ENCODE results near the gene CEP72.

CEP72 gene

GRCh38 chr5:664994-665360 lies 52.8 kb downstream of the CEP72 start:
- DNase-seq (ENCODE audit: low spot score) = no peak
- H3K36me3 Mint-ChIP-seq (ENCODE audit: low read depth) = peaks cover 19% of the 10 kb centered on the region
- H3K4me3 Mint-ChIP-seq = no peak overlapping the region
- no peaks in the 10 kb centered on the region for H3K27me3 Mint-ChIP-seq (ENCODE audit: low read depth)
- H3K4me1 Mint-ChIP-seq (ENCODE audit: low read depth) = peaks cover 2% of the 10 kb centered on the region
- H3K27ac Mint-ChIP-seq = no peak overlapping the region
- H3K9me3 Mint-ChIP-seq = no peaks in the 10 kb centered on the region

DNA sequence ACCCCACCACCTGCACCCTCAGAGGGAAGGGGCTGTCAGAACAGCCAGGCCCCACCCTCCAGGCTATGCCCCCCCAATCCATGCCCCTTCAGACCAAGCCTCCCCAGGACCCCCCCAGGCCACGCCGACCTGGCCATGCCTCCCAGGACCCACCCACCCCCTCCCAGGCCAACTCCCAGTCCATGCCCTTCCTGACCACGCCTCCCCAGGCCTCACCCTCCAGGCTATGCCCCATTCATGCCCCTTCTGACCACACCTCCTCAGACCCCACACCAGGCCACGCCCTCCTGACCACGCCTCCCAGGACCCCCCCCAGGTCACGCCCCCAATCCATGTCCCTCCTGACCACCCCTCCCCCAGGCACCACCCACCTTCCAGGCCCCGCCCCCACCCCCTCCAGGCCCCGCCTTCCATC lies 53.4 kb downstream of the CEP72 start:
- Mint-ChIP-seq H3K27ac (no peak overlapping the region), H3K4me3 (no peak overlapping the region), H3K9me3 (no peaks in the 10 kb centered on the region), H3K27me3 (ENCODE audit: low read depth) (no peaks in the 10 kb centered on the region), H3K4me1 (ENCODE audit: low read depth) (no peaks in the 10 kb centered on the region), H3K36me3 (ENCODE audit: low read depth) (peaks cover 14% of the 10 kb centered on the region)
- no peak for DNase-seq (ENCODE audit: low spot score)

DNA sequence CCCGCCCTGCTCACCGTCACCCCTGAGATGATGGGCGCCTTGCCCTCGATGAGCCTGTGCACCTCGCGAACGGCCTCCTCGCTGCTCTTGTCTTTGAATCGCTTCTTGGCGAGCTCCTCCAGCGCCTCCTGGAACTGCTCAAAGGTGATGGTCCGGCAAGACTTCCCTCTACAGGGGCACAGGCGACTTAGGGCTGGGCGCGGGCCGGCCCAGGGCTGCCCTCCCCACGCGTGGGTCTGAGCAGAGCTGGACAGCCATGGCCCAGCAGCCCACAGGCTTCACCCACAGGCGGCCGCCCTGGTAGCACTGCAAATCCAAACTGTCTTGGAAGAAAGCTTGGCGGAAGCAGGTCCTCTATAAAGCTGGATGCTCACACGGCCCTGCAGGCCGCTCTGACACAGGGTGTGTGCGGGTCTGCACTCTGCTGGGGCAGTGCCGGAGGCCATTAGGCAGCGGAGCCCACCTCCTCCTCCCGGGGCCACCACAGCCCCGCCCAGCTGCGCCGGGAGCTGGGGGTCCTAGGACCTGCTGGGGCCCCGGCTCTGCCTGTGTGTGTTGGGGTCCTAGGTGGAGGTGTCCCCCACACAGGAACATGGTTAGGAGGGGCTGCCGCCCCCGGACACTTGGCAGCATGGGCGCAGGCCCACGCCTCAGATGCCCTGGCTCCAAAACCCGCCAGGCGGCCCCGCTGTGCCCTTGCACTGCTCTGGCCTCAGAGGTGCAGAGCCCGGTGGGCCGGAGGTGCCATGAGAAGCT lies 54.0 kb downstream of the CEP72 start:
- no peak overlapping the region for H3K27ac Mint-ChIP-seq

GRCh38 chr5:666816-667498 lies 54.8 kb downstream of the CEP72 start:
- H3K27ac Mint-ChIP-seq = no peak overlapping the region
- peaks cover 8% of the 10 kb centered on the region for H3K36me3 Mint-ChIP-seq (ENCODE audit: low read depth)

More for the DNA sequence above, 54.0 kb downstream of the CEP72 start:
- no peaks in the 10 kb centered on the region for H3K4me1 Mint-ChIP-seq (ENCODE audit: low read depth)
- no peaks in the 10 kb centered on the region for H3K27me3 Mint-ChIP-seq (ENCODE audit: low read depth)
- DNase-seq (ENCODE audit: low spot score) = no peak
- no peaks in the 10 kb centered on the region for H3K9me3 Mint-ChIP-seq
- peaks cover 11% of the 10 kb centered on the region for H3K36me3 Mint-ChIP-seq (ENCODE audit: low read depth)
- no peak overlapping the region for H3K4me3 Mint-ChIP-seq

DNA sequence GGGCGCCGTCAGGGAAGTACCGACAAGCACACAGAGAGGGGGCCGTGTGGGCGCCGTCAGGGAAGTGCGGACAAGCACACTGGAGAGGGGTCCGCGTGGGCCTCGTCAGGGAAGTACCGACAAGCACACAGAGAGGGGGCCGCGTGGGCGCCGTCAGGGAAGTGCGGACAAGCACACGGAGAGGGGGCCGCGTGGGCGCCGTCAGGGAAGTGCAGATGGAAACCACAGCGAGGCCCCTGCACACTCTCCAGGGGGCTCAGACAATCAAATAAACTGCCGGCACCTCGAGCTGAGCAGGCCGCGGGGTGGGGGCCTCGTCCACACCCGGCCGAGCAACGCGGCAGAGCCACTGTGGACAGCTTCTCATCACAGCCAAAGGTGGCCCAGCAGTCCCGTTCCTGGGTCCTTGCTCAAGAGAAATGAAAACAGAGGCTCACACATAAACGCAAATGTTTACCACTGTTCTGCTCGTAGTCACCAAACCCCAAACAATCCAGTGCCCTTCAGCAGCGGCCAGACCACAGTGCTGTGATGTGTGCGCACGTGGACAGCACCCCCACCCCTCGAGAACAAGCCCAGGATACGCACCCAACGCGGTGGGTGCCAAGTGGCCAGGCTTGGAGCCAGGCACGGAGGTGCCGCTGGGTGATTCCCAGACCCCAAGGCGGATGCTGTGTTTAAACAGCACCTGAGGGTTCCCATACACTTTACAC lies 56.3 kb downstream of the CEP72 start:
- Mint-ChIP-seq H3K9me3 (no peaks in the 10 kb centered on the region), H3K27me3 (ENCODE audit: low read depth) (no peaks in the 10 kb centered on the region), H3K4me1 (ENCODE audit: low read depth) (peaks cover 2% of the 10 kb centered on the region), H3K4me3 (no peak overlapping the region), H3K36me3 (ENCODE audit: low read depth) (peaks cover 8% of the 10 kb centered on the region), H3K27ac (no peak overlapping the region)
- DNase-seq (ENCODE audit: low spot score) = no peak

More at GRCh38 chr5:666816-667498, 54.8 kb downstream of the CEP72 start:
- Mint-ChIP-seq H3K27me3 (ENCODE audit: low read depth) (no peaks in the 10 kb centered on the region), H3K4me1 (ENCODE audit: low read depth) (no peaks in the 10 kb centered on the region), H3K9me3 (no peaks in the 10 kb centered on the region), H3K4me3 (no peak overlapping the region)
- no peak for DNase-seq (ENCODE audit: low spot score)

DNA sequence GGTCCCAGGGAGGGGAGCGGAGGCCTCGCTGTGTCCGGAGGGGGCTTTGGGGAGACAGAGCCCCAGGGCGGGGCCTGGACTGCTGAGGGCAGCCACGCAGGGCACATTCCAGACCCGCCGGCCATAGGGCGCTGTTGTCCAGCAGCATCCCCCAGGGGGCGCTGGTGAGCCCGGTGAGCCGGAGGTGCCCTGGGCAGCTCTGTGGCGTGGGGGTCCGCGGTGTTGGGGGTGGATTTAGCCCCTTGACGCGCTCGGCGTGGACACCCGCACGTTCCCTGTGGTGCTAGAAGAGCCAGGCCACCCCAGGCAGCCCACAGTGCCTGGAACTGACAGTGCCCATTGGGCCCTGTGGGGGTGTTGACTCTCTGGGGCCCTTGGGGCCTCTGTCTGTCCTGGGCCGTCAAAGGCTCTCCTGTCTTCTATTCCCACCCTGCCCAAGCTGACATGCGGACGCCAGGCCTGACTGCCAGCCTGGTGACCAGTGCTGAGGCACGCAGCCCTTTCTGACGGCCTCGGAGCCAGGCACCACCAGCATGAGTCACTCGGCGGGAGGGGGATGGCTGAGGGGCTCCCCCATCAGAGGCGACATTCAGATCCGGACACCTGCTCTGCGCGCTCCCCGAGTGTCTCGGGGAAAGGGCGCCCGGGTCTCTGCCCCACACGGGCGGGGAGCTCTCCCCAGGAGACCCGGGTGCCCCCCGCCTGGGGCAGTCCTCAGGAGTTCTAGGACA lies 57.1 kb downstream of the CEP72 start:
- H3K4me1 Mint-ChIP-seq (ENCODE audit: low read depth) = peaks cover 2% of the 10 kb centered on the region
- H3K4me3 Mint-ChIP-seq = no peak overlapping the region
- peak; percentile 36 for DNase-seq (ENCODE audit: low spot score)

GRCh38 chr5:669842-670395 lies 57.8 kb downstream of the CEP72 start:
- no peak for DNase-seq (ENCODE audit: low spot score)
- H3K27me3 Mint-ChIP-seq (ENCODE audit: low read depth) = no peaks in the 10 kb centered on the region
- H3K4me3 Mint-ChIP-seq = no peak overlapping the region
- H3K36me3 Mint-ChIP-seq (ENCODE audit: low read depth) = peaks cover 8% of the 10 kb centered on the region
- peaks cover 2% of the 10 kb centered on the region for H3K4me1 Mint-ChIP-seq (ENCODE audit: low read depth)
- no peaks in the 10 kb centered on the region for H3K9me3 Mint-ChIP-seq
- H3K27ac Mint-ChIP-seq = no peak overlapping the region

More for the DNA sequence above, 57.1 kb downstream of the CEP72 start:
- Mint-ChIP-seq H3K27ac (no peak overlapping the region), H3K36me3 (ENCODE audit: low read depth) (peaks cover 8% of the 10 kb centered on the region), H3K9me3 (no peaks in the 10 kb centered on the region), H3K27me3 (ENCODE audit: low read depth) (no peaks in the 10 kb centered on the region)

- peaks cover 8% of the 10 kb centered on the region for H3K36me3 Mint-ChIP-seq (ENCODE audit: low read depth)
- H3K27ac Mint-ChIP-seq = no peak overlapping the region
- DNase-seq (ENCODE audit: low spot score) = no peak
- H3K9me3 Mint-ChIP-seq = no peaks in the 10 kb centered on the region
- H3K4me1 Mint-ChIP-seq (ENCODE audit: low read depth) = peaks cover 2% of the 10 kb centered on the region
- H3K4me3 Mint-ChIP-seq = no peak overlapping the region
- H3K27me3 Mint-ChIP-seq (ENCODE audit: low read depth) = no peaks in the 10 kb centered on the region
Measured at GRCh38 chr5:670396-671270, 58.5 kb downstream of the CEP72 start.

DNA sequence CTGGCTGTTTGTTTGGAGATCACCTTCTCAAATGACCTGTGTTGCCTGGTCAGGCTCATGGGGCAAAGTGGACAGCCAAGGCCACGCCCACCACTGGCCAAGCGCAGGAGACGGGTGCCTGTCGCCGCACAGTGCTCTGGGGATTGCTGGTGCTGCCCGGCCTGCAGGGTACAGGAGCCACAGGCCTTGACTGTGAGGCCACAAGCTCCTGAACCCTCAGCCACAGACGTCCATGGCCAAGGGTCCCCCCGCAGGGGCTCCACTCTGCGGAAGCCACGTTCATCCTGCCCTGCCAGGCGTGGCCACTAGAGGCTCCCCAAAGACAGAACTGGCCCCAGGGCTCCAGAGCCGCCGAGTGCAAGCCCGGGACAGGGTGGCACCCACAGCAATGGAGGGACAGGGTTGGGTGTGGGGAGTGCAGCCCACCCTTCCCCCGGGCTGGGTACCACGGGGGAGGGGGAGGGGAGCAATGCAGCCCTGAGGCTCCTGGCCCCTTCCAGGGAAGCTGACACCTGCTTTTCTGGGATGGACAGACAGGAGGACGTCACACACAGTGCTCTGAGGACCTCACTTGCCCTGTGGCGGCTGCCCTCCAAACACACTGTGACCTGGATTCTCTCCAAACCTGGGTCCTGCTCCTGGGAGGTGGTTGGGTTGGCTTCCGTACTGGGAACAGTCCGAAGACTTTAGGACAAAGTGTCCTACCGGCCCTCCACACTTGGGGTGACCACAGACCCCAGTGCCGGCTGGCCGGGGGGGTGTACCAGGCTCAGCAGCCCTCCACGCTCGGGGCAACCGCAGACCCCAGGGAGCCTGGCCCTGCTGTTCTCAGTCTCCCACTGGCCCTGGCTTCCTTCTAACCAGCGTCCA lies 59.6 kb downstream of the CEP72 start:
- DNase-seq (ENCODE audit: low spot score) = peak; percentile 39
- H3K9me3 Mint-ChIP-seq = no peaks in the 10 kb centered on the region
- H3K27me3 Mint-ChIP-seq (ENCODE audit: low read depth) = no peaks in the 10 kb centered on the region
- H3K4me3 Mint-ChIP-seq = no peak overlapping the region
- H3K4me1 Mint-ChIP-seq (ENCODE audit: low read depth) = peaks cover 2% of the 10 kb centered on the region
- peaks cover 8% of the 10 kb centered on the region for H3K36me3 Mint-ChIP-seq (ENCODE audit: low read depth)
- H3K27ac Mint-ChIP-seq = no peak overlapping the region

DNA sequence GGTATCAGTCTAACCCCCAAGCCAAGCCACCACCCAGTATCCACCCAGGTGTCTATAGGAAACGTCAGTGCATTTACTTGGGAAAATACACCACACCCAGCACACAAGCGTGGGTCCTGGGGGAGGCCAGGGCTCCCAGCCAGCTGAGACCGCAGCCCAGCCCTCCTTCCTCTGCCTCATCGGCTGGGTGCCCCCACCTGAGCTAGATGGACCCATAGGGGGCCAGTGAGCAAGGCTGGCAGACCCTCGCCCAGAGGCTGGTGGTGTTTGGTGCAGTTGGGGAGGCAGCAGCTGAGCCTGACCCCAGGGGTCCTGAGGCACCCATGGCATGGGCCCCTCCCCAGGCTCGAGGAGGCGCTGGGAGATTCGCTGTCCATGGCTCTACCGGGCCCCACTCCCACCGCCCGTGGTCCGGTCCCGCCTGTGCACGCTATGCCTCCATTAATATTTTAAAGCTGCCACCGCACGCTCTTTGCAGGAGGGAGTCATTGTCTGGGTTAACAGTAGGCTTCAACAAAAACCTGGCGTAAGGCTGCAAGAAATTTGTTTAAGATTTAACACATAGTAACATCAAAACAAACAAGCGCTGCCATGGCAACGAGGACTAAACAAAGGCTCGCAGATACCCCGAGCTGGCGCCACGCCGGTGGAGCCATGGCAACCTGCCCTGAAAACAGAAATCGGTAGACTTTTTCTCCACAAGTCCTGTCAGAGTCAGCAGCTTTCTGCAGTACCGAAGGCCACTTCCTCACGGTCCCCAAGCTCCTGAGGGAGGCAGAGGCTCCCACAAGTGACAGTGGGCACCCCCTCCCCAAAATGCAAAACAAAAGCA lies 60.4 kb downstream of the CEP72 start:
- Mint-ChIP-seq H3K4me3 (no peak overlapping the region), H3K27ac (peak overlapping the region; percentile 8), H3K27me3 (ENCODE audit: low read depth) (no peaks in the 10 kb centered on the region), H3K9me3 (no peaks in the 10 kb centered on the region), H3K4me1 (ENCODE audit: low read depth) (peaks cover 2% of the 10 kb centered on the region), H3K36me3 (ENCODE audit: low read depth) (peaks cover 1% of the 10 kb centered on the region)
- DNase-seq (ENCODE audit: low spot score) = peak; percentile 25

DNA sequence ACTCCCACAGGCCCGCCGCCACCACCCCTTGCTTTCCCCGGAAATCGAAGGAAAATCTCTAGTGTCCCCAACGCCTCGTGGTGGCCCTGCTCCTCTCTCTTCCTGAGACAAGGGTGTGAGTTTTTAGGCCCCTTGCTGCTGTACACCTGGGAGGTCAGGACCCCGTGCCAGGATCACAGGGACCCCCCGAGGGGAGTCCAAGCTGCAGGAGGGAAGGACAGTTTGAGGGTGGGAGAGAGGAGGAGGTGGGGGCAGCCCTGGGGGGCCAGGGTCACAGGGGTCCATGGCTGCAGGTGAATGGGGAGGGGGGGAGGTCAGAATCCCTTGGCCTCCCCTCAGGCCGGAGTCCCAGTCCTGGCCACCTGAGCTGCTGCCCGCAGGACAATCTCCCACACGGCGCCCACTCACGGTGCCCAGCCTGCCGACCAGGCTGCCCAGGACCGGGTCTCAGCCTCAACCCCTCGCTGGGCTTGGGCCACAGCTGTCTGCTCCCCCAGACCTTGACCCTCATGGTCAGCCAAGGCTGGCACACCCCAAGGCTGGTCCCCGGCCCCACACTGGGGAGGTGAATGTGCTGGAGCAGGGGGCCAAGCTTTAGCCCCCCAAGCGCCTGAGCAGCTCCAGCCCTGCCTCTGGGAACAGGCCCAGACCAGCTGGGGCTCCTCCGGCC lies 61.2 kb downstream of the CEP72 start:
- Mint-ChIP-seq H3K9me3 (no peaks in the 10 kb centered on the region), H3K36me3 (ENCODE audit: low read depth) (no peaks in the 10 kb centered on the region), H3K4me1 (ENCODE audit: low read depth) (peaks cover 2% of the 10 kb centered on the region), H3K27ac (peak overlapping the region; percentile 8), H3K4me3 (no peak overlapping the region), H3K27me3 (ENCODE audit: low read depth) (no peaks in the 10 kb centered on the region)
- DNase-seq (ENCODE audit: low spot score) = no peak
